ENCODE data around the gene CDK19.

CDK19 gene

GRCh38 chr6:110712238-110712637, 103.0 kb downstream of the CDK19 start:
- Histone ChIP-seq H3K9ac (ENCODE audit: insufficient read length) (no peak overlapping the region), H3K36me3 (ENCODE audit: insufficient read depth, low read length) (no peaks in the 10 kb centered on the region), H3K4me3 (no peak overlapping the region), H3K27ac (no peak overlapping the region), H3K9me3 (ENCODE audit: low read depth, low read length) (no peaks in the 10 kb centered on the region)
- TF ChIP-seq EZH2 (IDR thresholded peaks at IDR 0.05) (no peak), POLR2AphosphoS5 (IDR thresholded peaks at IDR 0.05; ENCODE audit: borderline replicate concordance, low read depth, low read length) (no peak), FOXP2 (optimal IDR thresholded peaks at IDR 0.05; ENCODE audit: control extremely low read depth, extremely low read length, insufficient read depth) (no peak)
- no peak for DNase-seq (ENCODE audit: low read depth, low spot score)

DNA sequence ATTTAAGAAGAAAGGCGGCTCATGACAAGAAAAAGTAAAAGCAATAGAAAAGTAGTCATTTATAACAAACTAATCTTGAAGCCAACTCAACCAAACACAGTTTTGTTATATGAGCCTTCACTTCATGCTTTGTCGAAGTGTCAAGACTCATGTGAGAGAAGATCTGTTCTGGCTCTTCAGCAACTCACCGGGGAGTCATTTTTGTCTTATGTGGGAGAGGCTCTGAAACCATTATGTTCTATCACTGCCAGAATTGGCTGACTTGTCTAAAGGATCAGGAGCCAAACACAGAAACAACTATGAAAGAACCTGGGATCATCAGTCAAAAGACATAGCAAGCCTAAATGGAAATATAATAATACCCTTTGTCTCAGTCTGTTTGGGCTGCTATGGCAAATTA, 105.2 kb downstream of the CDK19 start:
- TF ChIP-seq POLR2AphosphoS5 (IDR thresholded peaks at IDR 0.05; ENCODE audit: borderline replicate concordance, low read depth, low read length): no peak
- no peak for TF ChIP-seq FOXP2 (optimal IDR thresholded peaks at IDR 0.05; ENCODE audit: control extremely low read depth, extremely low read length, insufficient read depth)
- TF ChIP-seq EZH2 (IDR thresholded peaks at IDR 0.05): no peak
- H3K9me3 ChIP-seq (ENCODE audit: low read depth, low read length): no peaks in the 10 kb centered on the region
- no peak overlapping the region for H3K27ac ChIP-seq
- no peak overlapping the region for H3K4me3 ChIP-seq
- DNase-seq (ENCODE audit: low read depth, low spot score): no peak
- H3K9ac ChIP-seq (ENCODE audit: insufficient read length): no peak overlapping the region
- no peaks in the 10 kb centered on the region for H3K36me3 ChIP-seq (ENCODE audit: insufficient read depth, low read length)

DNA sequence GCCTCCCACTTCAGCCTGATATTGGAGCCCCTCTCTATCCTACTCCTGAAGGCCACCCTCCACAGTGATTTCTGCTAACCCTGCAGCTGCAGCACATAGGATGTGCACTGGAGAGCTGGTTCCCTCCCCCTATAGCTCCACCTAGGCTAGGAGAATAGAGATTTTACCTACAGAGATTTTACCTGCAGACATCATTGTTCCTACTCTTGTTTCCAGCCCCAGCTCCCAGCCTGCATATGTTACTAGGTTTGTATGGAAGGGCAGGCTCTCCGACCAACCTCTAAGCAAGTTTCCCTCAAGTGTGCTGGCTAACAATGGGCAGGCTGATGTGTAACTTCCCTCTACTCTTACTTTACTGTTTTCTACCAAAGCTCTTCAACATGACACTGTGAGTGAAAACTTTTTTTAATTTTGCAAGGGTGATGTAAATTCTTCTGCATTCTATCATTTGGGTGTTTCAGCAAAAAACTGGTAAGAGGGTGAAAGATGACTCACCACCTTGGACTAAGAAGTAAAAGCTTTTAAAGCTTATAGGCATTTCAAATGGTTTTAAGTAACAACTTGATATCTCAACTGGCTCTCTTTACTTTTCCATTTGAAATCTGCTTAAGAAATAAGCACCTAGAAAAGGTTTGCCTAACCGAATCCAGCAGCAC, 106.8 kb downstream of the CDK19 start:
- Histone ChIP-seq H3K36me3 (ENCODE audit: insufficient read depth, low read length) (no peaks in the 10 kb centered on the region), H3K9ac (ENCODE audit: insufficient read length) (no peak overlapping the region), H3K4me3 (no peak overlapping the region), H3K9me3 (ENCODE audit: low read depth, low read length) (no peaks in the 10 kb centered on the region), H3K27ac (no peak overlapping the region)
- TF ChIP-seq EZH2 (IDR thresholded peaks at IDR 0.05): no peak
- DNase-seq (ENCODE audit: low read depth, low spot score): no peak

- no peaks in the 10 kb centered on the region for H3K36me3 ChIP-seq (ENCODE audit: insufficient read depth, low read length)
- H3K27ac ChIP-seq: no peak overlapping the region
- no peaks in the 10 kb centered on the region for H3K9me3 ChIP-seq (ENCODE audit: low read depth, low read length)
- H3K4me3 ChIP-seq: no peak overlapping the region
- TF ChIP-seq FOXP2 (optimal IDR thresholded peaks at IDR 0.05; ENCODE audit: control extremely low read depth, extremely low read length, insufficient read depth) (no peak), EZH2 (IDR thresholded peaks at IDR 0.05) (no peak), POLR2AphosphoS5 (IDR thresholded peaks at IDR 0.05; ENCODE audit: borderline replicate concordance, low read depth, low read length) (no peak)
- no peak overlapping the region for H3K9ac ChIP-seq (ENCODE audit: insufficient read length)
- no peak for DNase-seq (ENCODE audit: low read depth, low spot score)
Observed at GRCh38 chr6:110705543-110705942, 109.7 kb downstream of the CDK19 start.

- H3K9me3 ChIP-seq (ENCODE audit: low read depth, low read length): no peaks in the 10 kb centered on the region
- DNase-seq (ENCODE audit: low read depth, low spot score): no peak
- no peaks in the 10 kb centered on the region for H3K36me3 ChIP-seq (ENCODE audit: insufficient read depth, low read length)
- H3K27ac ChIP-seq: no peak overlapping the region
- TF ChIP-seq POLR2AphosphoS5 (IDR thresholded peaks at IDR 0.05; ENCODE audit: borderline replicate concordance, low read depth, low read length): no peak
- TF ChIP-seq EZH2 (IDR thresholded peaks at IDR 0.05): no peak
- no peak for TF ChIP-seq FOXP2 (optimal IDR thresholded peaks at IDR 0.05; ENCODE audit: control extremely low read depth, extremely low read length, insufficient read depth)
- no peak overlapping the region for H3K4me3 ChIP-seq
- no peak overlapping the region for H3K9ac ChIP-seq (ENCODE audit: insufficient read length)
Observed at GRCh38 chr6:110703906-110704594, 111.2 kb downstream of the CDK19 start.

DNA sequence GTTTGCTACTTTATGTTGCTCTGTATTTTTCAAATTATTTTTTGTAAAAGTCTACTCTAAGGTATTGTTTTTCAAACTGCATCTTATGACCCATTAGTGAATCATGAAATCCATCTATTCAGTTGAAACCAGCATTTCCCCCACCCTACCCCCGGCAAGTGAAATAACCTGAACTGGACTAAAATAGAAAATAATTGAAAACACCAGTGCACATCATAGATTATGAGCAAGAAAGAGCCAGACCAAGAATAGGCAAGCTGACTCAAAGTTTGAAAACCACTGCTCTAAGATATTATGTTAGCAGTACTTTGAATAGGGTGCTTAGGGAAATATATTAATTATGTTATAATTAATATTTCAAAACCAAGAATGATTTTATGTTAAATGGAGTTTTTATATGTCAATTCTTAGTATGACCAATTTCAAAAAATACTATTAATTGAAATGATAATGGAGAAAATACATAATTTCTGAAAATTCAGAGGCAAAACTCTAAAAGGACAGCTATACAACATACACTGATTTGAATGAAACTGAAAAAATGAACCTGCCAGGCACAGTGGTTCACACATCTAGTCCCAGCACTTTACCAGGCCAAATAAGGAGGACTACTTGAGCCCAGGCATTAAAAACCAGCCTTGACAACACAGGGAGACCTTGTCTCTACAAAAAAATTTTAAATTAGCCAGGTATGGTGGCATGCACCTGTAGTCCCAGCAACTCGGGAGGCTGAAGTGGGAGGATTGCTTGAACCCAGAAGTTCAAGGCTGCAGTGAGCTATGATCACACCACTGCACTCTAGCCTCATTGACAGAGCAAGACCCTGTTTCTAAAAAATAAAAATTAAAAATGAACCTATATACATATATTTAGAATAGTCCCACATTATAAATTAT, 112.0 kb downstream of the CDK19 start:
- DNase-seq (ENCODE audit: low read depth, low spot score): no peak
- no peak overlapping the region for H3K4me3 ChIP-seq
- no peak overlapping the region for H3K27ac ChIP-seq
- H3K9ac ChIP-seq (ENCODE audit: insufficient read length): no peak overlapping the region
- TF ChIP-seq POLR2AphosphoS5 (IDR thresholded peaks at IDR 0.05; ENCODE audit: borderline replicate concordance, low read depth, low read length) (no peak), FOXP2 (optimal IDR thresholded peaks at IDR 0.05; ENCODE audit: control extremely low read depth, extremely low read length, insufficient read depth) (no peak), EZH2 (IDR thresholded peaks at IDR 0.05) (no peak)
- H3K9me3 ChIP-seq (ENCODE audit: low read depth, low read length): no peaks in the 10 kb centered on the region
- no peaks in the 10 kb centered on the region for H3K36me3 ChIP-seq (ENCODE audit: insufficient read depth, low read length)

- H3K4me3 ChIP-seq: no peak overlapping the region
- no peak overlapping the region for H3K9ac ChIP-seq (ENCODE audit: insufficient read length)
- H3K27ac ChIP-seq: no peak overlapping the region
- H3K36me3 ChIP-seq (ENCODE audit: insufficient read depth, low read length): no peaks in the 10 kb centered on the region
- DNase-seq (ENCODE audit: low read depth, low spot score): no peak
- H3K9me3 ChIP-seq (ENCODE audit: low read depth, low read length): no peaks in the 10 kb centered on the region
- TF ChIP-seq FOXP2 (optimal IDR thresholded peaks at IDR 0.05; ENCODE audit: control extremely low read depth, extremely low read length, insufficient read depth): no peak
- TF ChIP-seq EZH2 (IDR thresholded peaks at IDR 0.05): no peak
- no peak for TF ChIP-seq POLR2AphosphoS5 (IDR thresholded peaks at IDR 0.05; ENCODE audit: borderline replicate concordance, low read depth, low read length)
Observed at GRCh38 chr6:110699780-110700179, 115.5 kb downstream of the CDK19 start.

DNA sequence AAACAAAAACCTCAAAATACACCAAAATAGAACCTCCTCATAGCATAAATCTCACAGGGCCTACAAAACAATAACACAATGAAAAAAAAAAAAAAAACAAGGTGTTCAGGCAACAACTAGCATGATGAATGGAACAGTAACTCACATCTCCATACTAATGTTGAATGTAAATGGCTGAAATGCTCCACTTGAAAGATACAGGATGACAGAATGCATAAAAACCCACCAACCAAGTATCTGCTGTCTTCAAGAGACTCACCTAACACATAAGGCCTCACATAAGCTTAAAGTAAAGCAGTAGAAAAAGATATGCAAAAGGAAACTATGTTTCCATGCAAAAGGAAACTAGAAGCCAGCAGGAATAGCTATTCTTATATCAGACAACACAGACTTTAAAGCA, 121.3 kb downstream of the CDK19 start:
- TF ChIP-seq FOXP2 (optimal IDR thresholded peaks at IDR 0.05; ENCODE audit: control extremely low read depth, extremely low read length, insufficient read depth): no peak
- Histone ChIP-seq H3K9me3 (ENCODE audit: low read depth, low read length) (no peaks in the 10 kb centered on the region), H3K4me3 (no peak overlapping the region), H3K36me3 (ENCODE audit: insufficient read depth, low read length) (no peaks in the 10 kb centered on the region), H3K9ac (ENCODE audit: insufficient read length) (no peak overlapping the region), H3K27ac (no peak overlapping the region)
- no peak for DNase-seq (ENCODE audit: low read depth, low spot score)

All from SK-N-MC (cell line).